Measurements from ENCODE around the gene PPP1R3F.
A peak's percentile ranks its signal among the peaks of the same experiment; 100 is the strongest.
"Not testable (repeated sequence)": the region's sequence is repeated elsewhere in the genome, so short reads cannot be mapped to it uniquely, and the experiment has no call there.

The PPP1R3F gene

GRCh38 chrX:49276207-49276606 is 6.6 kb downstream of the PPP1R3F start:
- DNase-seq, result no peak

GRCh38 chrX:49276671-49277534 is 7.3 kb downstream of the PPP1R3F start:
- no peak for DNase-seq

GRCh38 chrX:49277535-49277830 is 7.9 kb downstream of the PPP1R3F start:
- DNase-seq, result no peak

- DNase-seq, result no peak
These were observed 8.5 kb downstream of the PPP1R3F start for GRCh38 chrX:49278081-49278480.

GRCh38 chrX:49282647-49283011 is 13.0 kb downstream of the PPP1R3F start:
- peak; percentile 36 for DNase-seq

GRCh38 chrX:49284212-49284611 is 14.6 kb downstream of the PPP1R3F start:
- no peak for DNase-seq

- no peak for DNase-seq
These were observed 16.5 kb downstream of the PPP1R3F start for GRCh38 chrX:49286136-49286535.

GRCh38 chrX:49286581-49286980 is 17.0 kb downstream of the PPP1R3F start:
- no peak for DNase-seq

GRCh38 chrX:49287665-49288064 is 18.1 kb downstream of the PPP1R3F start:
- DNase-seq, result no peak

GRCh38 chrX:49290215-49290614 is 20.6 kb downstream of the PPP1R3F start:
- no peak for DNase-seq

GRCh38 chrX:49291615-49292337 is 22.2 kb downstream of the PPP1R3F start:
- no peak for DNase-seq

GRCh38 chrX:49292400-49293362 is 23.1 kb downstream of the PPP1R3F start:
- DNase-seq, result no peak

GRCh38 chrX:49299293-49299692 is 29.7 kb downstream of the PPP1R3F start:
- not testable (repeated sequence) for DNase-seq

GRCh38 chrX:49300703-49301102 is 31.1 kb downstream of the PPP1R3F start:
- DNase-seq, result no peak

- no peak for DNase-seq
These were observed 33.8 kb downstream of the PPP1R3F start, which contains the start of gene GAGE10 for GRCh38 chrX:49303346-49303745. Gene GAGE10 (plus strand): TSS chrX:49303646. CDS start chrX:49304860, 1,214 bp downstream.

- DNase-seq, result not testable (repeated sequence)
These were observed 38.2 kb downstream of the PPP1R3F start for GRCh38 chrX:49307775-49308174.

GRCh38 chrX:49308604-49309269 is 39.1 kb downstream of the PPP1R3F start:
- no peak for DNase-seq

- no peak for DNase-seq
These were observed 39.9 kb downstream of the PPP1R3F start for GRCh38 chrX:49309401-49309981.

- no peak for DNase-seq
These were observed 40.8 kb downstream of the PPP1R3F start for GRCh38 chrX:49310371-49310770.

- DNase-seq, result no peak
These were observed 42.6 kb downstream of the PPP1R3F start for GRCh38 chrX:49312176-49312575.

GRCh38 chrX:49316085-49316484 is 46.5 kb downstream of the PPP1R3F start:
- no peak for DNase-seq

- not testable (repeated sequence) for DNase-seq
These were observed 52.1 kb downstream of the PPP1R3F start, which contains the start of gene GAGE12J for GRCh38 chrX:49321737-49322136. Gene GAGE12J (plus strand): TSS chrX:49322037. CDS start chrX:49323194, 1,157 bp downstream.

Data from left hindlimb (tissue), 1 donor.